Measurements from ENCODE around the gene DCC. TPM values are rescaled to one million over a fixed set of nuclear protein-coding genes. Genes with fewer than 3 reads are reported as not detected.
A peak's percentile ranks its signal among the peaks of the same experiment; 100 is the strongest.

The DCC gene
- total and polyA plus RNA-seq, 2 experiments from 2014 or later = 0.53 to 0.73 TPM

DNA sequence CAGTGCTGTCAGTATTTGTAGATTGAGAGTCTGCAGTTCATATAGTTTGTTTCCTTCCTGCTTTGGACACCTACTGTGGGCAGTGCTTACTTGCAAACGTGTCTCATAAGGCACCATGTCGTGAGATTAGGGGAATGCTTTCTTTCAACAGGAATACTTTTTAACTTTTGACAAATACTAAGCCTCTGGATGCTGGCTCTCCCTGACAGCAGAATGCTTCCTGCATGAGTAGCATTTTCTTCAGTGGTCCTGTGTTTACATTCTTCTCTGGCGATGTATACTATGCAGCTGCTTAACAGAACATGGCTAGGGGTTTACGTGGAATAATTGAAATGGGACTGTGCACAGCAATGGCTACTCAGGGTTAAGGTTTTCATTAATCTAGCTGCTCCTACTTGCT is 1077.0 kb downstream of the DCC start:
- peaks cover 21% of the 10 kb centered on the region; the same call in 2 of the 3 replicates for H3K4me1 Mint-ChIP-seq
- no peak overlapping the region; the same call in 1 of the 2 replicates for H3K27ac ChIP-seq (ENCODE audit: low read depth)
- no peaks in the 10 kb centered on the region for H3K36me3 Mint-ChIP-seq (ENCODE audit: low read depth)
- no peaks in the 10 kb centered on the region for H3K9me2 ChIP-seq (ENCODE audit: insufficient read depth)
- no peaks in the 10 kb centered on the region for H3K9me3 Mint-ChIP-seq
- TF ChIP-seq EZH2 (IDR thresholded peaks at IDR 0.05; ENCODE audit: low read depth, unreplicated experiment) = no peak
- TF ChIP-seq JUNB (IDR thresholded peaks at IDR 0.05; ENCODE audit: unreplicated experiment) = no peak
- TF ChIP-seq, protein P1, sequence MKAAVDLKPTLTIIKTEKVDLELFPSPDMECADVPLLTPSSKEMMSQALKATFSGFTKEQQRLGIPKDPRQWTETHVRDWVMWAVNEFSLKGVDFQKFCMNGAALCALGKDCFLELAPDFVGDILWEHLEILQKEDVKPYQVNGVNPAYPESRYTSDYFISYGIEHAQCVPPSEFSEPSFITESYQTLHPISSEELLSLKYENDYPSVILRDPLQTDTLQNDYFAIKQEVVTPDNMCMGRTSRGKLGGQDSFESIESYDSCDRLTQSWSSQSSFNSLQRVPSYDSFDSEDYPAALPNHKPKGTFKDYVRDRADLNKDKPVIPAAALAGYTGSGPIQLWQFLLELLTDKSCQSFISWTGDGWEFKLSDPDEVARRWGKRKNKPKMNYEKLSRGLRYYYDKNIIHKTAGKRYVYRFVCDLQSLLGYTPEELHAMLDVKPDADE (IDR thresholded peaks at IDR 0.05) = no peak
- no peak for TF ChIP-seq POLR2AphosphoS5 (IDR thresholded peaks at IDR 0.05; ENCODE audit: low read depth)
- TF ChIP-seq STAT1 (IDR thresholded peaks at IDR 0.05; ENCODE audit: unreplicated experiment) = no peak
- no peak for TF ChIP-seq ZNF331 (CRISPR knock-in tag; IDR thresholded peaks at IDR 0.05; ENCODE audit: low read depth)
- TF ChIP-seq, protein P2, sequence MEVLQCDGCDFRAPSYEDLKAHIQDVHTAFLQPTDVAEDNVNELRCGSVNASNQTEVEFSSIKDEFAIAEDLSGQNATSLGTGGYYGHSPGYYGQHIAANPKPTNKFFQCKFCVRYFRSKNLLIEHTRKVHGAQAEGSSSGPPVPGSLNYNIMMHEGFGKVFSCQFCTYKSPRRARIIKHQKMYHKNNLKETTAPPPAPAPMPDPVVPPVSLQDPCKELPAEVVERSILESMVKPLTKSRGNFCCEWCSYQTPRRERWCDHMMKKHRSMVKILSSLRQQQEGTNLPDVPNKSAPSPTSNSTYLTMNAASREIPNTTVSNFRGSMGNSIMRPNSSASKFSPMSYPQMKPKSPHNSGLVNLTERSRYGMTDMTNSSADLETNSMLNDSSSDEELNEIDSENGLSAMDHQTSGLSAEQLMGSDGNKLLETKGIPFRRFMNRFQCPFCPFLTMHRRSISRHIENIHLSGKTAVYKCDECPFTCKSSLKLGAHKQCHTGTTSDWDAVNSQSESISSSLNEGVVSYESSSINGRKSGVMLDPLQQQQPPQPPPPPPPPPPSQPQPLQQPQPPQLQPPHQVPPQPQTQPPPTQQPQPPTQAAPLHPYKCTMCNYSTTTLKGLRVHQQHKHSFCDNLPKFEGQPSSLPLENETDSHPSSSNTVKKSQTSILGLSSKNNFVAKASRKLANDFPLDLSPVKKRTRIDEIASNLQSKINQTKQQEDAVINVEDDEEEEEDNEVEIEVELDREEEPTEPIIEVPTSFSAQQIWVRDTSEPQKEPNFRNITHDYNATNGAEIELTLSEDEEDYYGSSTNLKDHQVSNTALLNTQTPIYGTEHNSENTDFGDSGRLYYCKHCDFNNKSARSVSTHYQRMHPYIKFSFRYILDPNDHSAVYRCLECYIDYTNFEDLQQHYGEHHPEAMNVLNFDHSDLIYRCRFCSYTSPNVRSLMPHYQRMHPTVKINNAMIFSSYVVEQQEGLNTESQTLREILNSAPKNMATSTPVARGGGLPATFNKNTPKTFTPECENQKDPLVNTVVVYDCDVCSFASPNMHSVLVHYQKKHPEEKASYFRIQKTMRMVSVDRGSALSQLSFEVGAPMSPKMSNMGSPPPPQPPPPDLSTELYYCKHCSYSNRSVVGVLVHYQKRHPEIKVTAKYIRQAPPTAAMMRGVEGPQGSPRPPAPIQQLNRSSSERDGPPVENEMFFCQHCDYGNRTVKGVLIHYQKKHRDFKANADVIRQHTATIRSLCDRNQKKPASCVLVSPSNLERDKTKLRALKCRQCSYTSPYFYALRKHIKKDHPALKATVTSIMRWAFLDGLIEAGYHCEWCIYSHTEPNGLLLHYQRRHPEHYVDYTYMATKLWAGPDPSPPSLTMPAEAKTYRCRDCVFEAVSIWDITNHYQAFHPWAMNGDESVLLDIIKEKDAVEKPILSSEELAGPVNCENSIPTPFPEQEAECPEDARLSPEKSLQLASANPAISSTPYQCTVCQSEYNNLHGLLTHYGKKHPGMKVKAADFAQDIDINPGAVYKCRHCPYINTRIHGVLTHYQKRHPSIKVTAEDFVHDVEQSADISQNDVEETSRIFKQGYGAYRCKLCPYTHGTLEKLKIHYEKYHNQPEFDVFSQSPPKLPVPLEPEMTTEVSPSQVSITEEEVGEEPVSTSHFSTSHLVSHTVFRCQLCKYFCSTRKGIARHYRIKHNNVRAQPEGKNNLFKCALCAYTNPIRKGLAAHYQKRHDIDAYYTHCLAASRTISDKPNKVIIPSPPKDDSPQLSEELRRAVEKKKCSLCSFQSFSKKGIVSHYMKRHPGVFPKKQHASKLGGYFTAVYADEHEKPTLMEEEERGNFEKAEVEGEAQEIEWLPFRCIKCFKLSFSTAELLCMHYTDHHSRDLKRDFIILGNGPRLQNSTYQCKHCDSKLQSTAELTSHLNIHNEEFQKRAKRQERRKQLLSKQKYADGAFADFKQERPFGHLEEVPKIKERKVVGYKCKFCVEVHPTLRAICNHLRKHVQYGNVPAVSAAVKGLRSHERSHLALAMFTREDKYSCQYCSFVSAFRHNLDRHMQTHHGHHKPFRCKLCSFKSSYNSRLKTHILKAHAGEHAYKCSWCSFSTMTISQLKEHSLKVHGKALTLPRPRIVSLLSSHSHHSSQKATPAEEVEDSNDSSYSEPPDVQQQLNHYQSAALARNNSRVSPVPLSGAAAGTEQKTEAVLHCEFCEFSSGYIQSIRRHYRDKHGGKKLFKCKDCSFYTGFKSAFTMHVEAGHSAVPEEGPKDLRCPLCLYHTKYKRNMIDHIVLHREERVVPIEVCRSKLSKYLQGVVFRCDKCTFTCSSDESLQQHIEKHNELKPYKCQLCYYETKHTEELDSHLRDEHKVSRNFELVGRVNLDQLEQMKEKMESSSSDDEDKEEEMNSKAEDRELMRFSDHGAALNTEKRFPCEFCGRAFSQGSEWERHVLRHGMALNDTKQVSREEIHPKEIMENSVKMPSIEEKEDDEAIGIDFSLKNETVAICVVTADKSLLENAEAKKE (CRISPR knock-in tag; IDR thresholded peaks at IDR 0.05) = no peak
- no peak for TF ChIP-seq EZH2phosphoT487 (IDR thresholded peaks at IDR 0.05; ENCODE audit: unreplicated experiment)
- TF ChIP-seq CREB1 (CRISPR knock-in tag; IDR thresholded peaks at IDR 0.05; ENCODE audit: low read depth) = no peak
- TF ChIP-seq NANOG (IDR thresholded peaks at IDR 0.05; ENCODE audit: borderline replicate concordance) = no peak
- TF ChIP-seq, protein P3, sequence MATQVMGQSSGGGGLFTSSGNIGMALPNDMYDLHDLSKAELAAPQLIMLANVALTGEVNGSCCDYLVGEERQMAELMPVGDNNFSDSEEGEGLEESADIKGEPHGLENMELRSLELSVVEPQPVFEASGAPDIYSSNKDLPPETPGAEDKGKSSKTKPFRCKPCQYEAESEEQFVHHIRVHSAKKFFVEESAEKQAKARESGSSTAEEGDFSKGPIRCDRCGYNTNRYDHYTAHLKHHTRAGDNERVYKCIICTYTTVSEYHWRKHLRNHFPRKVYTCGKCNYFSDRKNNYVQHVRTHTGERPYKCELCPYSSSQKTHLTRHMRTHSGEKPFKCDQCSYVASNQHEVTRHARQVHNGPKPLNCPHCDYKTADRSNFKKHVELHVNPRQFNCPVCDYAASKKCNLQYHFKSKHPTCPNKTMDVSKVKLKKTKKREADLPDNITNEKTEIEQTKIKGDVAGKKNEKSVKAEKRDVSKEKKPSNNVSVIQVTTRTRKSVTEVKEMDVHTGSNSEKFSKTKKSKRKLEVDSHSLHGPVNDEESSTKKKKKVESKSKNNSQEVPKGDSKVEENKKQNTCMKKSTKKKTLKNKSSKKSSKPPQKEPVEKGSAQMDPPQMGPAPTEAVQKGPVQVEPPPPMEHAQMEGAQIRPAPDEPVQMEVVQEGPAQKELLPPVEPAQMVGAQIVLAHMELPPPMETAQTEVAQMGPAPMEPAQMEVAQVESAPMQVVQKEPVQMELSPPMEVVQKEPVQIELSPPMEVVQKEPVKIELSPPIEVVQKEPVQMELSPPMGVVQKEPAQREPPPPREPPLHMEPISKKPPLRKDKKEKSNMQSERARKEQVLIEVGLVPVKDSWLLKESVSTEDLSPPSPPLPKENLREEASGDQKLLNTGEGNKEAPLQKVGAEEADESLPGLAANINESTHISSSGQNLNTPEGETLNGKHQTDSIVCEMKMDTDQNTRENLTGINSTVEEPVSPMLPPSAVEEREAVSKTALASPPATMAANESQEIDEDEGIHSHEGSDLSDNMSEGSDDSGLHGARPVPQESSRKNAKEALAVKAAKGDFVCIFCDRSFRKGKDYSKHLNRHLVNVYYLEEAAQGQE (IDR thresholded peaks at IDR 0.05; ENCODE audit: unreplicated experiment) = no peak
- TF ChIP-seq, protein P4, sequence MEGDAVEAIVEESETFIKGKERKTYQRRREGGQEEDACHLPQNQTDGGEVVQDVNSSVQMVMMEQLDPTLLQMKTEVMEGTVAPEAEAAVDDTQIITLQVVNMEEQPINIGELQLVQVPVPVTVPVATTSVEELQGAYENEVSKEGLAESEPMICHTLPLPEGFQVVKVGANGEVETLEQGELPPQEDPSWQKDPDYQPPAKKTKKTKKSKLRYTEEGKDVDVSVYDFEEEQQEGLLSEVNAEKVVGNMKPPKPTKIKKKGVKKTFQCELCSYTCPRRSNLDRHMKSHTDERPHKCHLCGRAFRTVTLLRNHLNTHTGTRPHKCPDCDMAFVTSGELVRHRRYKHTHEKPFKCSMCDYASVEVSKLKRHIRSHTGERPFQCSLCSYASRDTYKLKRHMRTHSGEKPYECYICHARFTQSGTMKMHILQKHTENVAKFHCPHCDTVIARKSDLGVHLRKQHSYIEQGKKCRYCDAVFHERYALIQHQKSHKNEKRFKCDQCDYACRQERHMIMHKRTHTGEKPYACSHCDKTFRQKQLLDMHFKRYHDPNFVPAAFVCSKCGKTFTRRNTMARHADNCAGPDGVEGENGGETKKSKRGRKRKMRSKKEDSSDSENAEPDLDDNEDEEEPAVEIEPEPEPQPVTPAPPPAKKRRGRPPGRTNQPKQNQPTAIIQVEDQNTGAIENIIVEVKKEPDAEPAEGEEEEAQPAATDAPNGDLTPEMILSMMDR (conservative IDR thresholded peaks at IDR 0.05; ENCODE audit: low read depth in 2 of 2) = no peak
- TF ChIP-seq ZNF114 (CRISPR knock-in tag; IDR thresholded peaks at IDR 0.05) = no peak
- no peaks in the 10 kb centered on the region for H3F3A ChIP-seq (replicated peaks; ENCODE audit: low read depth)
- no peak overlapping the region for H3K4me3 ChIP-seq
- H2AFZ ChIP-seq = no peak overlapping the region
- ATAC-seq (peak; percentile 59), DNase-seq (ENCODE audit: low spot score) (no peak)
- H4K20me1 ChIP-seq (replicated peaks; ENCODE audit: insufficient read depth) = no peaks in the 10 kb centered on the region
- H3K27ac Mint-ChIP-seq = peak overlapping the region; percentile 23; the same call in 1 of the 2 replicates
- no peak overlapping the region for H3K4me2 ChIP-seq
- H3K4me3 Mint-ChIP-seq = no peak overlapping the region
- no peaks in the 10 kb centered on the region for H3K79me2 ChIP-seq (replicated peaks; ENCODE audit: insufficient read depth)
- no peaks in the 10 kb centered on the region for H3K27me3 Mint-ChIP-seq (ENCODE audit: insufficient read depth, low read depth, poor library complexity)
- peaks cover 10% of the 10 kb centered on the region for H3K4me1 ChIP-seq (ENCODE audit: insufficient read depth)
- no peaks in the 10 kb centered on the region for H3K27me3 ChIP-seq (ENCODE audit: insufficient read depth)
- no peaks in the 10 kb centered on the region for H3K36me3 ChIP-seq (ENCODE audit: insufficient read depth)

All from GM23338 (cell line).